ENCODE measurements around the gene NOP58. TPM values are rescaled to one million over a fixed set of nuclear protein-coding genes. Genes with fewer than 3 reads are reported as not detected.

Gene NOP58
- total RNA-seq, 6 donors from 2014 or later: 31.2 to 73.3 (median 46.5) TPM

- H3K4me3 ChIP-seq: no peak overlapping the region
- H3K9me3 ChIP-seq: no peaks in the 10 kb centered on the region
- no peak overlapping the region for H3K27ac ChIP-seq
- H3K4me1 ChIP-seq: no peaks in the 10 kb centered on the region
- TF ChIP-seq CTCF (IDR thresholded peaks at IDR 0.05) (no peak), EP300 (IDR thresholded peaks at IDR 0.05) (no peak), POLR2AphosphoS5 (IDR thresholded peaks at IDR 0.05) (no peak), POLR2A (IDR thresholded peaks at IDR 0.05) (no peak)
- H3K36me3 ChIP-seq: peaks cover 18 to 61% (median 47%) of the 10 kb centered on the region in 4 donors
- WGBS, 2 donors: 90 to 93% methylated on average over 3 of the region's 3 CpGs
- DNase-seq (no peak), ATAC-seq (ENCODE audit: low FRiP score in 2 of 2) (no peak)
- no peaks in the 10 kb centered on the region for H3K27me3 ChIP-seq
Observed at GRCh38 chr2:202306034-202306433, 40.5 kb downstream of the NOP58 start.

GRCh38 chr2:202307690-202308089 lies 42.1 kb downstream of the NOP58 start:
- TF ChIP-seq CTCF (IDR thresholded peaks at IDR 0.05) (no peak), POLR2AphosphoS5 (IDR thresholded peaks at IDR 0.05) (no peak), EP300 (IDR thresholded peaks at IDR 0.05) (no peak), POLR2A (IDR thresholded peaks at IDR 0.05) (no peak)
- peaks cover 12 to 48% (median 37%) of the 10 kb centered on the region in 4 donors for H3K36me3 ChIP-seq
- WGBS, 2 donors: 68 to 85% methylated on average over 3 of the region's 3 CpGs
- H3K9me3 ChIP-seq: no peaks in the 10 kb centered on the region
- no peak overlapping the region for H3K4me3 ChIP-seq
- H3K27ac ChIP-seq: no peak overlapping the region
- H3K4me1 ChIP-seq: peaks cover 4 to 9% (median 7%) of the 10 kb centered on the region in 4 donors
- DNase-seq (no peak), ATAC-seq (ENCODE audit: low FRiP score in 2 of 2) (no peak)
- no peaks in the 10 kb centered on the region for H3K27me3 ChIP-seq

GRCh38 chr2:202311823-202312388 lies 46.3 kb downstream of the NOP58 start:
- Histone ChIP-seq H3K27ac (peak overlapping the region in 3 of 4 donors; percentile 2 to 61 (median 36)), H3K4me3 (no peak overlapping the region), H3K9me3 (no peaks in the 10 kb centered on the region), H3K36me3 (peaks cover 0 to 10% (median 4%) of the 10 kb centered on the region in 4 donors), H3K27me3 (no peaks in the 10 kb centered on the region), H3K4me1 (peaks cover 4 to 14% (median 8%) of the 10 kb centered on the region in 4 donors)
- no peak for TF ChIP-seq CTCF (IDR thresholded peaks at IDR 0.05)
- TF ChIP-seq POLR2A (IDR thresholded peaks at IDR 0.05): no peak
- TF ChIP-seq POLR2AphosphoS5 (IDR thresholded peaks at IDR 0.05): no peak
- no peak for TF ChIP-seq EP300 (IDR thresholded peaks at IDR 0.05)
- 83% methylated on average over 4 of the region's 4 CpGs for WGBS, 2 donors
- DNase-seq (no peak), ATAC-seq (ENCODE audit: low FRiP score in 2 of 2) (no peak)

GRCh38 chr2:202314116-202314515 lies 48.6 kb downstream of the NOP58 start:
- TF ChIP-seq POLR2AphosphoS5 (IDR thresholded peaks at IDR 0.05): no peak
- no peak for TF ChIP-seq EP300 (IDR thresholded peaks at IDR 0.05)
- TF ChIP-seq CTCF (IDR thresholded peaks at IDR 0.05): no peak
- no peak for TF ChIP-seq POLR2A (IDR thresholded peaks at IDR 0.05)
- DNase-seq (no peak), ATAC-seq (ENCODE audit: low FRiP score in 2 of 2) (no peak)
- Histone ChIP-seq H3K27ac (no peak overlapping the region), H3K4me3 (no peak overlapping the region), H3K9me3 (no peaks in the 10 kb centered on the region), H3K36me3 (peaks cover 0 to 3% (median 0%) of the 10 kb centered on the region in 4 donors), H3K27me3 (no peaks in the 10 kb centered on the region), H3K4me1 (peaks cover 4 to 21% (median 18%) of the 10 kb centered on the region in 4 donors)
- 94 to 97% methylated on average over 2 of the region's 2 CpGs for WGBS, 2 donors

All from upper lobe of left lung (tissue), 6 donors.